GM18861 (cell line): Measurements from ENCODE around the gene BAIAP3.

Source experiments
- ATAC-seq: cut with Tn5 transposase; IDR thresholded peaks from one replicate; pipeline ENCODE4 v1.9.1; 2021; ENCODE audit not compliant: unreplicated experiment

Gene BAIAP3

GRCh38 chr16:1389762-1390161, 56.3 kb downstream of the BAIAP3 start:
- no peak for ATAC-seq

- ATAC-seq = no peak
Observed at GRCh38 chr16:1390239-1390779, 56.9 kb downstream of the BAIAP3 start.

- no peak for ATAC-seq
Observed at GRCh38 chr16:1392826-1393225, 59.4 kb downstream of the BAIAP3 start.

GRCh38 chr16:1393613-1394176, 60.2 kb downstream of the BAIAP3 start:
- ATAC-seq = no peak

- ATAC-seq = no peak
Observed at GRCh38 chr16:1394367-1394951, 61.0 kb downstream of the BAIAP3 start.

GRCh38 chr16:1395444-1396031, 62.1 kb downstream of the BAIAP3 start:
- no peak for ATAC-seq

GRCh38 chr16:1397779-1398178, 64.3 kb downstream of the BAIAP3 start:
- no peak for ATAC-seq

- ATAC-seq = no peak
Observed at GRCh38 chr16:1398351-1398750, 64.9 kb downstream of the BAIAP3 start.
